Sigmoid colon (tissue), 4 donors: ENCODE measurements around the gene CYP3A5.

Source experiments
- EP300 ChIP-seq, 4 donors: sonication (generic); formaldehyde crosslinking; IDR thresholded peaks; one replicate each; pipeline ENCODE4 v1.6.1; 2017; ENCODE audit warnings: antibody characterized with exemption in 4 of 4
- POLR2AphosphoS5 ChIP-seq, 4 donors: sonication (generic); formaldehyde crosslinking; IDR thresholded peaks; one replicate each; pipeline ENCODE4 v1.6.1; 2017; ENCODE audit warnings: antibody characterized with exemption in 4 of 4
- TF ChIP-seq, protein P1 (sequence below), 4 experiments: fragments of 450-650 bp in 3 of 4; fragments of 200-600 bp in 1 of 4; IDR thresholded peaks; one replicate each; pipeline ENCODE4 v1.5.1; 2016 to 2019; ENCODE audit warnings: antibody characterized with exemption in 4 of 4, mild to moderate bottlenecking in 3 of 4, moderate library complexity in 2 of 4

DNA sequence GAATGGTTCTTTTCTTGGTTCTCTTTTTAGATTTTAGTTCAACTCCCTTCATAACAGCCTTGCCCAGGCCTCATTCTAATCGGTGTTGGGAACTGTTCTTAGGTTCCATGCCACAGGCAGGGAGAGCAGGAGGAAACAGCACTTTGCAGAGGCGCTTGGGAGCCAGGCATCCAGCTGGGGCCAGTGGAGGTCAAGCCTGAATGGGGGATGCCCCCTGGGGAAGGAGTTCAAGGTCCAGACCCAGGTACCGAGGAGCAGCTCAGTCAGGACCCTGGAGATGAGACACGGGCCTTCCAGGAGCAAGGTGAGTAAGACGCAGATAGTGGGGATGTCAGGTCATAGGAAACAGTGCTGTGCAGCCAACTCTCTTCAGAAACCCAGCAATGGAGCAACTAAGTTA is 58.5 kb downstream of the CYP3A5 start:
- TF ChIP-seq, protein P1, sequence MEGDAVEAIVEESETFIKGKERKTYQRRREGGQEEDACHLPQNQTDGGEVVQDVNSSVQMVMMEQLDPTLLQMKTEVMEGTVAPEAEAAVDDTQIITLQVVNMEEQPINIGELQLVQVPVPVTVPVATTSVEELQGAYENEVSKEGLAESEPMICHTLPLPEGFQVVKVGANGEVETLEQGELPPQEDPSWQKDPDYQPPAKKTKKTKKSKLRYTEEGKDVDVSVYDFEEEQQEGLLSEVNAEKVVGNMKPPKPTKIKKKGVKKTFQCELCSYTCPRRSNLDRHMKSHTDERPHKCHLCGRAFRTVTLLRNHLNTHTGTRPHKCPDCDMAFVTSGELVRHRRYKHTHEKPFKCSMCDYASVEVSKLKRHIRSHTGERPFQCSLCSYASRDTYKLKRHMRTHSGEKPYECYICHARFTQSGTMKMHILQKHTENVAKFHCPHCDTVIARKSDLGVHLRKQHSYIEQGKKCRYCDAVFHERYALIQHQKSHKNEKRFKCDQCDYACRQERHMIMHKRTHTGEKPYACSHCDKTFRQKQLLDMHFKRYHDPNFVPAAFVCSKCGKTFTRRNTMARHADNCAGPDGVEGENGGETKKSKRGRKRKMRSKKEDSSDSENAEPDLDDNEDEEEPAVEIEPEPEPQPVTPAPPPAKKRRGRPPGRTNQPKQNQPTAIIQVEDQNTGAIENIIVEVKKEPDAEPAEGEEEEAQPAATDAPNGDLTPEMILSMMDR (IDR thresholded peaks at IDR 0.05): no peak
- TF ChIP-seq POLR2AphosphoS5 (IDR thresholded peaks at IDR 0.05) (no peak), EP300 (IDR thresholded peaks at IDR 0.05) (no peak)
